Measurements from ENCODE around the gene NDFIP1.

The NDFIP1 gene

GRCh38 chr5:142164315-142164714 is 55.7 kb downstream of the NDFIP1 start:
- TF ChIP-seq, protein P1, sequence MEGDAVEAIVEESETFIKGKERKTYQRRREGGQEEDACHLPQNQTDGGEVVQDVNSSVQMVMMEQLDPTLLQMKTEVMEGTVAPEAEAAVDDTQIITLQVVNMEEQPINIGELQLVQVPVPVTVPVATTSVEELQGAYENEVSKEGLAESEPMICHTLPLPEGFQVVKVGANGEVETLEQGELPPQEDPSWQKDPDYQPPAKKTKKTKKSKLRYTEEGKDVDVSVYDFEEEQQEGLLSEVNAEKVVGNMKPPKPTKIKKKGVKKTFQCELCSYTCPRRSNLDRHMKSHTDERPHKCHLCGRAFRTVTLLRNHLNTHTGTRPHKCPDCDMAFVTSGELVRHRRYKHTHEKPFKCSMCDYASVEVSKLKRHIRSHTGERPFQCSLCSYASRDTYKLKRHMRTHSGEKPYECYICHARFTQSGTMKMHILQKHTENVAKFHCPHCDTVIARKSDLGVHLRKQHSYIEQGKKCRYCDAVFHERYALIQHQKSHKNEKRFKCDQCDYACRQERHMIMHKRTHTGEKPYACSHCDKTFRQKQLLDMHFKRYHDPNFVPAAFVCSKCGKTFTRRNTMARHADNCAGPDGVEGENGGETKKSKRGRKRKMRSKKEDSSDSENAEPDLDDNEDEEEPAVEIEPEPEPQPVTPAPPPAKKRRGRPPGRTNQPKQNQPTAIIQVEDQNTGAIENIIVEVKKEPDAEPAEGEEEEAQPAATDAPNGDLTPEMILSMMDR (IDR thresholded peaks at IDR 0.05; ENCODE audit: insufficient read depth, low read length, missing control alignments): no peak
- ChIA-PET POLR2A (no interaction called here), CTCF (interaction anchor here (0.7 to 1.7 kb wide), 5 partner anchors 8 to 382 kb away, joined by 3 to 6 read pairs (median 4); no protein-coding TSS in a partner anchor)

GRCh38 chr5:142166754-142167153 is 58.2 kb downstream of the NDFIP1 start:
- ChIA-PET CTCF (interaction anchor here (0.8 to 1.2 kb wide), 3 partner anchors 20 to 385 kb away, joined by 3 to 4 read pairs (median 3); no protein-coding TSS in a partner anchor), POLR2A (no interaction called here)
- no peak for DNase-seq (ENCODE audit: low read depth, low spot score)
- H3K4me3 ChIP-seq (ENCODE audit: low read depth, low read length): no peak overlapping the region
- TF ChIP-seq, protein P1 (IDR thresholded peaks at IDR 0.05; ENCODE audit: insufficient read depth, low read length, missing control alignments): no peak

More at GRCh38 chr5:142164315-142164714, 55.7 kb downstream of the NDFIP1 start:
- DNase-seq (ENCODE audit: low read depth, low spot score): no peak
- H3K4me3 ChIP-seq (ENCODE audit: low read depth, low read length): no peak overlapping the region

- H3K4me3 ChIP-seq (ENCODE audit: low read depth, low read length): no peak overlapping the region
- POLR2A ChIA-PET: no interaction called here
- CTCF ChIA-PET: no interaction called here
- TF ChIP-seq, protein P1 (IDR thresholded peaks at IDR 0.05; ENCODE audit: insufficient read depth, low read length, missing control alignments): no peak
- DNase-seq (ENCODE audit: low read depth, low spot score): no peak
Measured at GRCh38 chr5:142167458-142167857, 58.9 kb downstream of the NDFIP1 start.

DNA sequence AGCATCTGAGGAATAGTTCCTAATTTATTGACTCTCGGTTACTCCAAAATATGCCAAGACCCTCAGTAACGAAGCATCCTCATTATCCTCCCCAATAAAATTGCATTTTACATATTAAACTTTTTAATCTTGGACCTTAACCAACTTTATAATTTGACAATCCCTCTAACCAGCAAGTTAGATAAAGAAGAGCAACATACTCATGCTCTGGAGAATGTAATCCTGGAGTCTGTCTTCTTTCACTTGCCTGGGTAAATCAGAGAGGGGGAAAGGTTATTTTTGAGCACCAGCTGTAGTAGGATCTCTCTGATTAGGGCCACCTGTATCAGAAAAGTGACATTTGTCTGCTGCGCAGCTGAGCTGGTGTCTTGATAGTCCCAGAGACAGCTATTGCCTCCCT is 59.8 kb downstream of the NDFIP1 start:
- TF ChIP-seq, protein P1 (IDR thresholded peaks at IDR 0.05; ENCODE audit: insufficient read depth, low read length, missing control alignments): no peak
- no peak for DNase-seq (ENCODE audit: low read depth, low spot score)
- CTCF ChIA-PET: no interaction called here
- no peak overlapping the region for H3K4me3 ChIP-seq (ENCODE audit: low read depth, low read length)
- POLR2A ChIA-PET: no interaction called here

- DNase-seq (ENCODE audit: low read depth, low spot score): no peak
- ChIA-PET POLR2A (no interaction called here), CTCF (interaction anchor here (0.9 to 2.5 kb wide), 7 partner anchors 13 to 543 kb away, joined by 3 to 9 read pairs (median 3); no protein-coding TSS in a partner anchor)
- TF ChIP-seq, protein P1 (IDR thresholded peaks at IDR 0.05; ENCODE audit: insufficient read depth, low read length, missing control alignments): no peak
- H3K4me3 ChIP-seq (ENCODE audit: low read depth, low read length): no peak overlapping the region
Measured at GRCh38 chr5:142170254-142170953, 61.8 kb downstream of the NDFIP1 start.

GRCh38 chr5:142171270-142171669 is 62.7 kb downstream of the NDFIP1 start:
- TF ChIP-seq, protein P1 (IDR thresholded peaks at IDR 0.05; ENCODE audit: insufficient read depth, low read length, missing control alignments): no peak
- H3K4me3 ChIP-seq (ENCODE audit: low read depth, low read length): no peak overlapping the region
- CTCF ChIA-PET: interaction anchor here (0.9 to 2.5 kb wide), 3 partner anchors 14 to 378 kb away, joined by 3 to 9 read pairs (median 3); no protein-coding TSS in a partner anchor
- DNase-seq (ENCODE audit: low read depth, low spot score): no peak
- POLR2A ChIA-PET: no interaction called here
